ENCODE measurements around the gene CYBB.

The CYBB gene

GRCh38 chrX:37785569-37785968 is 5.7 kb downstream of the CYBB start:
- no peak for DNase-seq

- no peak for DNase-seq
These were observed 7.0 kb downstream of the CYBB start for GRCh38 chrX:37786624-37787422.

- DNase-seq = peak in 1 of 51 donors; percentile 0
These were observed 7.6 kb downstream of the CYBB start for GRCh38 chrX:37787423-37787869.

GRCh38 chrX:37796310-37796709 is 16.5 kb downstream of the CYBB start:
- DNase-seq = no peak

GRCh38 chrX:37796805-37797204 is 16.9 kb downstream of the CYBB start:
- DNase-seq = peak in 11 of 51 donors; percentile 0 to 39 (median 0)

GRCh38 chrX:37799936-37800335 is 20.1 kb downstream of the CYBB start:
- DNase-seq = no peak

- DNase-seq = no peak
These were observed 20.9 kb downstream of the CYBB start for GRCh38 chrX:37800717-37801116.

- no peak for DNase-seq
These were observed 22.2 kb downstream of the CYBB start for GRCh38 chrX:37802028-37802427.

- no peak for DNase-seq
These were observed 23.2 kb downstream of the CYBB start for GRCh38 chrX:37803057-37803456.

- DNase-seq = no peak
These were observed 30.1 kb downstream of the CYBB start for GRCh38 chrX:37809970-37810369.

GRCh38 chrX:37812110-37812509 is 32.3 kb downstream of the CYBB start:
- no peak for DNase-seq

- DNase-seq = no peak
These were observed 33.7 kb downstream of the CYBB start for GRCh38 chrX:37813570-37813969.

GRCh38 chrX:37815366-37815765 is 35.5 kb downstream of the CYBB start:
- no peak for DNase-seq

GRCh38 chrX:37816766-37817165 is 36.9 kb downstream of the CYBB start:
- DNase-seq = no peak

GRCh38 chrX:37817176-37817575 is 37.3 kb downstream of the CYBB start:
- no peak for DNase-seq

GRCh38 chrX:37817579-37817978 is 37.7 kb downstream of the CYBB start:
- no peak for DNase-seq

GRCh38 chrX:37818031-37818430 is 38.2 kb downstream of the CYBB start:
- DNase-seq = no peak

GRCh38 chrX:37820646-37821045 is 40.8 kb downstream of the CYBB start:
- no peak for DNase-seq

GRCh38 chrX:37824491-37825214 is 44.8 kb downstream of the CYBB start:
- DNase-seq = no peak

GRCh38 chrX:37825215-37825842 is 45.5 kb downstream of the CYBB start:
- peak in 24 of 51 donors; percentile 0 to 27 (median 2) for DNase-seq

GRCh38 chrX:37829721-37830120 is 49.9 kb downstream of the CYBB start:
- no peak for DNase-seq

GRCh38 chrX:37830371-37830770 is 50.5 kb downstream of the CYBB start:
- no peak for DNase-seq

All from hypothalamus (tissue), 51 donors.